Activated CD8-positive, alpha-beta memory T cell treated with anti-CD3 and anti-CD28 coated beads for 24 hours (primary cell): ENCODE results near the gene HCCS.
A peak's percentile ranks its signal among the peaks of the same experiment; 100 is the strongest.
"Not testable (repeated sequence)": the region's sequence is repeated elsewhere in the genome, so short reads cannot be mapped to it uniquely, and the experiment has no call there.

Experiments used
- DNase-seq: peaks from one replicate; pipeline ENCODE4 v3.0.0-alpha.2; 2020

HCCS gene

DNA sequence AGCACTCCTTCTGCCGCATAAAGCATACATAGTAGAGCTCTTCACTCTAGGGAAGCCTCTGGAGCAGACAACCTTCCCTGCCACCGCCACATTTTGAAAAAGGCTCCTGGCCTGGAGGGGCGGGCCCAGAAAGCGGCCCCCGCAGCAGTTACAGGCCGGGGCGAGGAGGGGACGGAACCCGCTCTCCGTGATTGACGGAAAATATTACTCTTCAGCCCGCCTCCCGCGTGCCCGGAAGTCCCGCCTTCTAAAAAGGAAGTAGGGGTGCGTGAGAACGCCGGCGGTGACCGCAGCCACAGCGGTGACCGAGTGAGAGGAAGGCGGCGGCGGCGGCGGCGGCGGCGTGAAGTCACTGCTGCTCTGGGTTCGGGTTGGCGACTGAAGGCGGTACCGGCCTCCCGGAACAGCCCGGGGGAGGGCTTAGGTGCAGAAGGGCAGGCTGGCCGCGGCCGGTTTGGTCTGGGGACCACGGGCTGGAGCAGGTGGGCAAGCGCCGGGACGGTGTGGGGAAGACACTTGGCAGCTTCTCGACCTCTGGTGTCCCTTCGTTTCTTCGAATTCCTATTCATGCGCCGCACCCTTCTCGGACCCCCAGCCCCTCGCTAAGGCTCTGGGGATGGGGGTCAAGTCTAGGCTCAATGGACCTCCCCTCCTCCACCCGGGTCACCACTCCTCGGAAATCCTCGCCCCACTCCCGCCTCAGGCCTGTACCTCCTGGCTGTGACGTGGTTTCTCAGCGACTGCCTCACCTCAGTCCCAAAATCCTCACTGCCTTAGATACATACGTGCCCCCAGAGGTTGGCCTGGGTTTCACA lies at the start of gene HCCS:
TSS of gene HCCS (plus strand) at position 296 of the 815 bp plus-strand sequence. CDS start 729 bp downstream, outside the sequence.
- peak; percentile 88 for DNase-seq

DNA sequence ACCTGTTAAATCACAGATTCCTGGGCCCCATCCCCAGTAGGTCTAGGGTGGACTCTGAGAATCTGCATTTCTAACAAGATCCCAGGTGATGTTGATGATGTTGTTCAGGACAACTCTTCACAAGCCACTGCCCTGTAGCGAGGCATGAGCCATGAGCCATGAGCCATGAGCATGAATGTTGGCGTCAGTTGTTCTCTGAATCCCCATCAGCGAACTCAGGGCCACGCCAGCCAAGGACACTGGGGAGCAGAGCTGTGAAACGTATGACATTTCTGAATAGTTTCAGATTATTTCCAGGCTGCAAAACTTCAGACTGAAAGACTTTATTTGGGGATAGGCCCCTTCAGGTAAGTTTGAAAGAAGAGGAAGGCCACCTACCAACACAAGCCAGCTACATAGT lies 46.9 kb upstream of the HCCS start:
- DNase-seq = no peak

DNA sequence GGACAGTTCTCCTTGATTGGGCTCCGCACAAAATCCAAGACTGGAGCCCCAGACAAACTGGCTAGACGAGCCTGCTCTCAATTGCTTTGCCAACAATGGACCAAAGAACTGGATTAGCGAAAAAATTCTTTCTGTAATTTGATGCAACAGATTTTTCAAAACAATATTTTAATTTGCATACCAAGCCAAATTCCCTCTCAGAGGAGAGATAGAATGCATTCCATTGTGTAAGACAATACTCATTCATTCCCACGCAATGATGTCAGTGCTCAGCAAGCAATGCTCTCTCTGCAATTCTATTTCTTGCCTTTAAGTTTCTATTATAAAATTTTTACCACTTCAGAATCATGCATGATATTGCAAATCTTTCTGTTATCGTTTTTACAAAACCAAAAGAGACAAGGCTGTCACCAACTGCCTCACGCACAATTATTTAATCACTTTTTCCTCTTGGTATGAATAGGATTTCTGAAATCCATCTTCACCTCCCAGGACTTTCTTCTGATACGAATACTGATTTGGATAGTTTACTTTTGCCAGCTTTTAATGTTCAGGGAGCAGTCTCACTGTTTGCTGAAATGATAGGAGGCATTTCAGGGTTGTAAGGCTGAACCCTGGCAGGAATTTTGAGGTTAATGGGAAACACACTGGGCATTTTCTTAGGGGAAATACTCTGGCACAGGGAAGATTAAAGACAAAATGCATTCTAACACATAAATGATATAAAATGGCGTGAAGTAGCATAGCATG lies 46.1 kb upstream of the HCCS start:
- DNase-seq = no peak

DNA sequence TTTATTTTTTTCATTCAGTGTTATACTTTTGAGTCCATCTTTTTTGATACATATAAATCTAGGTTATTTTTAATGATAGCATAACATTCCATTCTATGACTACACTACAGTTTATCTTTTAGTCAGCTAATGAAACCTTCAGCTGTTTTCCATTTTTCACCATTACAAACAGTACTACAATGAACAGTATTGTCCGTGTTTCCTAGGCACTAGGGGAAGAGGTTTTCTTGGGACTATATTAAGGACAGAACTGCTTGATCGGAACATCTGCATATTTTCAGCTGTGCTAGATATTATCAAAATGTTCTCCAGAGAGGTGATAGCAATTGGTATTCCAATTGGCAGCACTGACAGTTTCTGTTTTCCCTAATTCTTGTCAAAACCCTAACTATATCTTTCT lies 44.3 kb upstream of the HCCS start:
- DNase-seq = no peak

DNA sequence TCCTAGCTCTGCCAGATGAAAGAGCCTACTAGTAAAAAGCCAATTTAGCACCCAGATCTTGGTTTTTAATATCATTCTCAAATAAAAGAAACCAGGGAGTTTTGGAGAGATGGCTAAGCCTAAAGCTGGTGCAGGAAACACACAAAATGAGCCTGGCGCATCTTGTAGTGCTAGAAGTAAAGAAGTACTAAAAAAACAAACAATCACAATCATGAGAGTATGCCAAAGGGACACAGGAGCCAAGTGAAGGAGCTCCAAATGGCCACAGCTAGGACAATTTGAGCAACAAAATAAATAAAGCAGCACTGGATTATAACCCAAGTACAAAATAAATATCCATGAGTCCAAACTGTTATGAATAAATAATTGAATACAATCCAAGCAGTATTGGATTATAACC lies 37.8 kb upstream of the HCCS start:
- DNase-seq = no peak

DNA sequence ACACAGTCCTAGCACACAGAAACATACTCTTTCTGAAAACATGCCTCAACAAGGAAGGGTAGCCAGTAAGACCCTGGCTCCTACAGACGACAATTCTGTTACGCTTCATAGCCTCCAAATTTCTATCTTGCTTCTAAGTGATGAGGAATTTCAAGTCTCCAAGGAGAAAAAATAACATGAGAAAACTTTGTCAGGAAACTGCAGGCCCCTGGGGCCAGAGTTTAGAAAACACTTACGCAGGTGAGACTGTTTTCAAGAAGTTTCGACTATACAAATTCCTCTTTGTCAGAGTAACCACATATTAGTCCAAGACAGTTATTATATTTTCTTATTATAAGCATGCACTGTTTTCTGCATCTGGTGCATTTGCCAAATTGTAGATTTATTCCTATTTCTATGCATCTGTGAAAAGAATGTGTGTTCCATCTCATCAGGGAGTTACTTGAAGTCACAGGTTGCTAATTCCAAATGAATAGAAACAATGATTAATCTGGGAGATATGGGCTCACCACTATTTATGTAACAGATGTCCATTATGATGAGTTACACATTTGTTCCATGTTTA lies 30.3 kb upstream of the HCCS start:
- no peak for DNase-seq

DNA sequence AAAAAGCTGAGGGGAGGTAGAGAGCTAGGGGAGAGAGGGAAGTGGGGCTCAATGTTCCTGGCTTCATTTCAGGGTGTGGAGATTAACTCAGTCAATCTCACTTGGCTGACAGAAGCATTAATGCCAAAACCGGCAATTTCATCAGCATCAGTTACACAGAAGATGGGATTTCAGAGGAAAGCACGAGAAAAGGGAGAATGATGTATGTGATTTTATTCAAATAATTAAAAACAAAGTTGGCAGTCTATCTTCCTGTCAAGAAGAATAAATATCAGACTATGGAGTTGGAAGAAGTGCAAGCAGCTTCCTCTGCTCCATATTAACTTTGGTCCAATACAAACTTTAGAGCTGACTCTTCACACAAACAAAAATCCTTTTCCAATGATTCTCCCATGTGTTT lies 29.6 kb upstream of the HCCS start:
- DNase-seq = no peak

DNA sequence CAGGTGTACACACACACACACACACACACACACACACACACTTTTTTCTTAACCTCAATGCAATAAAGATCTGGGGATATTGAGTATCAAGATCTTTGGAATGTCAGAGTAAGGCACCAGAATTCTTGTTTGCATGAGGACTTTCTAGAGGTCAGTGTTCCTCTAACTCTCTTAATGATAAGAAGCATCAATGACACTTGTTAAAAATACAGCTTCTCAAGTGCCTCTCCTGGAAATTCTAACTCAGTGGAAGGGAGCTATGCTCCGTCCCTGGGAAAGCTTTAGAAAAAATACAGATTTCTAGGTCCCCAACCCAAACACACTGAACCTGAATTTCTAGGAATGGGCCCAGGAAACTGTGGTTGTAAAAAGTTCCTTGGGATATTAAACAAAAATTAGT lies 25.8 kb upstream of the HCCS start:
- no peak for DNase-seq

DNA sequence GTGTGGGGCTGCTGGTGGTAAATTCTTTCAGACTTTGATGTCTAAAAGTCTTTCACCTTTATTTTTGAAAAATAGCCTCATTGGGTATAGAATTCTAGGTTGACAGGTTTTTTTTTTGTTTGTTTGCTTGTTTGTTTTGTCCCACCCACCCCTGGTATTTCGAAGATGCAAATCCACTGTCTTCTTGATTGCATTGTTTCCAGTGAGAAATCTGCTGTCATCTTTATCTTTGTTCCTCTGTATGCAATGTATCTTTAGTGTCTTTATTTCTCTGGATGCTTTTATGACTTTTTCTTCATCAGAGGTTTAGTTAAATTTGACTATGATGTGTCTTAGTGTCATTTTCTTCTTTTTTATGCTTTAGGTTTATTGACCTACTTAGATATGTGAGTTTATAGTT lies 21.3 kb upstream of the HCCS start:
- DNase-seq = no peak

DNA sequence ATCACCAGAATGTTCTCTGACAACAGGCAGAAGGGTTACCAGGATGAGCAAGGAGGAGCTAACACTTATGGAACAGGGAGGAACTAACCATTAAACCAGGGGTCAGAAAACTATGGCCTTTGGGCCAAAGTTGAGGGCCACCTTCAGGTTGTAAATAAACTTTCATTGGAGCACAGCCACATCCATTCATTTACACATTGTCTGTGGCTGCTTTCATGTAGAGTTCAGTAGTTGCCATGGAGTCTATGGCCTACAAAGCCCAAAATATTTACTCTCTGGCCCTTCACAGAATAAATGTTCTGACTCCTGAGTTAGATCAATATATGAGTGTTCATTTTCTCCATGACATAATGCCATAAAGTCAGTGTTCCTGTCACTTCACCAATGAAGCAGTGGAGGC lies 13.2 kb upstream of the HCCS start:
- DNase-seq = no peak

DNA sequence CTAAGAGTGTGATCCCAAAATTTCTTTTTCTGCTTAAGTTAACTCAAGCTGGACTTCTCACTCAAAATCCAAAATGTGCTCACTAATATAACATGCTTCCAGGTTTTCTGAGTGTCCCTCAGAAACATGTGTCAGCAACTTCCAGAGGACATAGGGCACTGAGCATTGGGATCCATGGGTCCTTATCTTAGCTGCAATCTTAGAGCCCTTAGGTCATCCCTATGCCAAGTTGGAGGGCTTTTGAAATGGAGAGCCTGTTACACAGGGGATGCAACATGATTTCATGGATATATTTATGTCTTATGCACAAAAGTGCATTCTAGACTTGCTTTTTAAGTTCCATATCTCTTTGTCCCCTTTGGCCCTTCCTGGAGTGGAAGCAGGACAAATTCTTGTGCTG lies 11.7 kb upstream of the HCCS start:
- DNase-seq = no peak

DNA sequence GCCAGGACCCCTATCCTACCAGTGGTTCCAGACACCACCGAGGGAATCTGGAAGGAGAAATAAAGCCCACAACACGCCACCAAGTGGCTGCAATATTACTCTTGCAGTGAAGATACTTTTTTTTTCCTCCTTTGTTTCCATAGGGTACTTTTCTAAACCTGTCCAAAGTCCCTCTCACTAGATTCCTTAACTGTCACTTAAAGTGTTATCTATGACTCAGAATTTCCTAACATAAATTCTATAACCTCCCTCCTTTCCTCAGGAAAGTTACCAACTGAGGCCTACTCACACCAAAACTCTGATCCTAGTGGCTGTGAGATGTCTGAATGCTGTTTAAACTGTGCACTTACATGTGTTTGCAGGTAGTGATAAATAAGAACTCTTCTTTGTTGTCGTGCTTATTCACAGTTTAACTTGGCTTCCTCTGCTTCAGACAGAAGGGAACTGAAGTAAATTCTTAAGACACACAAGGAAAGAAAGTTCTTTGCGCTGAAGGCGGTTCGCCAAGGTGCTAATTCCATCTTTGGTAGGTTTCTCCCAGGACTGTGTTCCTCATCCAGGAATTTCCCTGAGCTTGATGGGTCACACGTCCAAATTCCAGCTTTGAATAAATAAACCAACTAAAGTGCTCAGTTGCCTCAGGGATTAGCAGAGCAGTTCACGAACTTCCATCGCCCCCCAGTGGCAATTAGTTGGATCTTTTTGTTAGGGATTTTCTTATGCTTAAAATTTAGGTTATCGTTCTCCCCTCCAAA lies 10.7 kb upstream of the HCCS start:
- no peak for DNase-seq

DNA sequence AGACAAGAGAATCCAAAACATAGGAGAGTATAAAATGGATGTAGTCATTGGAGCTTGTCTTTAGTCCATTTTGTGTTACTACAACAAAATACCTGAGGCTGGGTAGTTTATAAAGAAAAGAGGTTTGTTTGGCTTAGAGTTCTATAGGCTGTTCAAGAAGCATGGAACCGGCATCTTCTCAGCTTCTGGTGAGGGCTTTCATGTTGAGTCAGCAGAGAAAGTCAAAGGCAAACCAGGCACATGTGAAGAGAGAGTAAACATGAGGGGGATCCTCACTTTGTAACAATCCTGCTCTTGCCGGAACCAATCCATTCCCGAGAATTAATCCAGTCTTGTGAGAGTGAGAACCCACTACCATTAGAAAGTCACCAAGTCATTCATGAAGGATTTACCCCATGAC lies 8.1 kb upstream of the HCCS start:
- DNase-seq = no peak

DNA sequence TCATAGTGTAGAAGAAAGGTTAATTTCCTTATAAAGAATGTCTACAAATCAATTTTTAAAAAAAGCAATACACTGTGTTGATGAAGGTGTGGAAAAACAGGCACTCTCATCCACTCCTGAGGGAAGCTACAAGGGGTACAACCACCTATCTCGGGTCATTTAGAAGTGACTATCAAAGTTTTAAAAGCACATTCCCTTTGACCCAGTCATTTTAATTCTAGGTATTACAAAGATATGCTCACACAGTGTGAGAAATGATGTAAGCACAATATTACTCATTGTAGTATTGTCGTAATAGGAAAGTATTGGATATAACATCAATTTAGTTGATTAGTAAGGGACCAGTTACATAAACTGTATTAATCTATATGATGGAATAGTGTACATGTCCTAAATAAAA lies 7.4 kb upstream of the HCCS start:
- no peak for DNase-seq

DNA sequence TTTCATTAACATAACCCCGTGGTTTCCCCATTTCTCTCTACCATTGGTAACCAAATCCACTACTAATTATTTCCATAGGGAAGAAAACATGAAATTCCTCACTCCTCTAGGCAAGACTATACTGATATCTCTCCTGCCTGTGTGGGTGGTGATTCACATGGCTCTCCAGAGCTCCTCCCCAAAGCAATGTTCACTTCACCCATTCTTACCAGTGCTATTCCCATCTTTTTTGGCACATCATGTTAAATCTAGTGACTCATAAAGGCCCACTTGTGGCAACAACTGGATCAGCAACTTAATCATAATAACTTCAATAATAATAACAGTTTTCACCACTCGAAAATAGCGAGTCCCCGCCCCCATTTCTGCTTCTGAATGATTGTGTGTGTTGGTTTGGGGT lies 6.1 kb upstream of the HCCS start:
- DNase-seq = no peak

DNA sequence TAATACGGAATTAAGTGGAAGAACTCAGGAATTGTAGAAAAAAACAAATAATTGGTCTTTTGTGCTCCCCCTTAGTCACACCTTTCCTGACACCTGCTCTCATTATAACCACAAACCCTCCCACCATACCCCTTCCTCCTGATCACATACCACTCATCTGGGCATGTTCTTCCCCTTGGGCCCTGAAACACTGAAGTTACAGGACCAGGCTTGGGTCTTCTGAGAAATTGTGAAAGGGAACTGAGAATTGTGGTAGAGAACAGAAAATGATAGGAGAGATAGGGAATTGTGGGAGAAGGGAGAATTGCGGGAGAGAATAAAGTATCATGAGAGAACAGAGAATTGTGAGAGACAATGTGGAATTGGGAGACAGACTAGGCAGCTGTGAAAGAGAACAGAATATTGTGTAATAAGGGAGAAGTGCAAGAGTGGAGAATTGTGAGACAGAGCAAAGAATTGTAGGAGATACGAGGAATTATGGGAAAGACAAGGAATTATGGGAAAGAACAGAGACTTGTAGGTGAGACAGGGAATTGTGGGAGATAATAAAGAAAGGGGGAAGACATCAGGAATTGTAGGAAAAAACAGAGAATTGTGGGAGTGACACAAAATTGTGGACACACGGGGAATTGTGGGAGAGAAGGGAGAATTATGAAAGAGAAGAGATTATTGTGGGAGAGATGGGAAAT lies 2.7 kb upstream of the HCCS start:
- DNase-seq = no peak

DNA sequence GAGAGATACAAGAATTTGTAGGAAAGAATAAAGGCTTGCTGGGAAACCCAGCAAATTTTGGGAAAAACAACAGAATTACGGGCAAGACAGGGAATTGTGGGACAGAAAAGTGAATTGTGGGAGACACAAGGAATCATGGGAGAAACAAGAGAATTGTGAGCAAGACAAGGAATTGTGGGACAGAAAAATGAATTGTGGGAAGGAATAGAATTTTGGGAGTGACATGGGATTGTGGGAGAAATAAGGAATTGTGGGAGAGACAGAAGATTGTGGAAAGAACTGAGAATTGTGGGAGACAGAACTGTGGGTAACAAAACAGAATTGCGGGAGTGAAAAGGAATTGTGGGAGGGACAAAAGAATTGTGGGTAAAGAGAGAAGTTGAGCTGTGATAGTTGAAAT lies 1.2 kb upstream of the HCCS start:
- DNase-seq = no peak

DNA sequence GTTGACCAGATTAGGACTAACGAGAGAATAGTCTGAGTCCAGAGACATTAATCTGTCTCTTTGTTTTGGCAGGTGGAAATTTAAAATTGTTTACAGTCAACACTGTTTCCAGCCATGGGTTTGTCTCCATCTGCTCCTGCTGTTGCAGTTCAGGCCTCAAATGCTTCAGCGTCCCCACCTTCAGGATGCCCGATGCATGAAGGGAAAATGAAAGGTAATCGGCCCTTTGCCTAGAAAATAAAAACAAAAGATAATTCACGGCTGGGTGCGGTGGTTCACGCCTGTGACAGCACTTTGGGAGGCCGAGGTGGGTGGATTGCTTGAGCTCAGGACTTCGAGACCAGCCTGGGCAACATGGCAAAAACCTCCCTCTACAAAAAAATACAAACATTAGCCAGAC lies 815 bp downstream of the HCCS start:
- DNase-seq = no peak

DNA sequence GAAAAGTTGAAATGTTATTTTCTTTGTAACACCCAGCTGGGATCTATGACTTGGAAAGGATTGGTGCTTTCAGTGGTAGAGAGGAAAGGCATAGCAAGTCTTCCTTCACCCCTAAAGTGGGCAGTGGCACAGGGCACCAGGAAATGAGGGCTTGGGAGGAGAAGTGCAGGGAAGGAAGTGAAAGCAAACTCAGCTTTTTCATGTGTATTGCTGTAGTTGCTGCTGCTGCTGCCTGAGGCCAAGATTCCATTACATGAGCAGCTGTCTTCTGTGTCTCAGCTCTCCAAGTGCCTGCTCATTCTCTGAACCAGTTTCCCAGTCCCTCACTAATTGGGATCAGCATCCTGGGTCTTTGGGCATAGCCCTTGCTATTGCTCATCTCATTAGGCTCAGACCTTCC lies 2.6 kb downstream of the HCCS start:
- no peak for DNase-seq

DNA sequence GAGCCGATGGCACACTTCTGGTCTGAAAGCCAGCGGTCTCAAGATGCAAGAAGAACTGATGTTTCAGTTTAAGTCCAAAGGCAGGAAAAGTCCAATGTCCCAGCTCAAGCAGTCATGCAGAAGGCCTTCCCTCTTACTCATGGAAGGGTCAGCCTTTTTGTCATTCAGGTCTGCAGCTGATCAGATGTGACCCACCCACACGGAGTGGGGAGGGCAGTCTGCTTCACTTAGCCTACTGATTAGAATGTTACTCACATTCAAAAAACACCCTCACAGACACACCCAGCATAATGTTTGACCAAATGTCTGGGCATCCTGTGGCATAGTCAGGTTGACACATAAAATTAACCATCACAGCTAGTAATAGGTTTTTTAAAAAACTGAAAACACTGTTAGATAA lies 6.6 kb downstream of the HCCS start:
- no peak for DNase-seq

DNA sequence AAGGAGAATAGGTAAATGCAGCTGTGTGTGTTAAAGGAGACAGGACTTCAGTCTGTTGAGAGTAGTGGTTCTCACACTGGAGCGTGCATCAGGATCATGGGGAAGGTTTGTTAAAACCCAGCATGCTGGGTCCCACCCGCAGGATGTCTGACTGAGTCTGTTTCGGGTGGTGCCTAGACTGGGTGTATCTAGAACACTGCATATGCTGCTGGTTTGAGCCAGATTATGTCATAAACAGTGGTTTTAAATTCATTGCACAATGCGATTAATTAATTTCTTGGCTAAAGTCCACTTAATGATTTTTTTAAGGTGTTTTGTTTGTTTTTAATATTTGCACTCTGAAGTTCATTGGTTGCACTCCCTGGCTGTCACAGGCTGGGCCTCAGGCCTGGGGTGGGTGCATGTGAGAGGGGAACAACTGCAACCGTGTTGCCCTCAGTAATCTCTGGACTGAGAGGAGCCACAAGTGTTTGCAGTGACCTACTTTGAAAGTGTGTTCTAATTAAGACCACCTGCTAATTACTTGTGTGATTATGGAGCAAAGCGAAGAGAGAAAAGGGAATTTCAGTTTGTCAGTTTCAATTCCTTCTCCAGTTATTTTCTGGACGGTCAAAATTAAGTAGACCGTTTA lies 8.3 kb downstream of the HCCS start:
- no peak for DNase-seq

DNA sequence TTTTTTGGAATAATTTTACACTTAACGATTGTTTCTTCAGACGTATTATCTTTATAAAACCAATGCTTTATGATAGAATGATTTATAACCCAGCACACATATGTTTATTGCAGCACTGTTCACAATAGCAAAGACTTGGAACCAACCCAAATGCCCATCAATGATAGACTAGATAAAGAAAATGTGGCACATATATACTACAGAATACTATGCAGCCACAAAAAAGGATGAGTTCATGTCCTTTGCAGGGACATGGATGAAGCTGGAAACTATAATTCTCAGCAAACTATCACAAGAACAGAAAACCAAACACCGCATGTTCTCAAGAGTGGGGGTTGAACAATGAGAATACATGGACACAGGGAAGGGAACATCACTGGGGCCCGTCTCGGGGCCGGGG lies 12.0 kb downstream of the HCCS start:
- DNase-seq = not testable (repeated sequence)
